Neural progenitor cell (in vitro differentiated cells): ENCODE measurements around the gene RIC3. TPM values are rescaled to one million over a fixed set of nuclear protein-coding genes. Genes with fewer than 3 reads are reported as not detected.

ENCODE experiments used
- DNase-seq: peaks from one replicate; pipeline ENCODE4 v3.0.0-alpha.2; 2016; ENCODE audit warnings: low spot score
- H2AFZ ChIP-seq: fragments of 200-600 bp; sonication (generic); replicated peaks from 2 replicates; pipeline ENCODE4 v1.6.1; 2016; ENCODE audit warnings: antibody characterized with exemption
- H3F3A ChIP-seq: fragments of 200-600 bp; sonication (generic); 2 replicates; pipeline ENCODE4 v1.6.1; 2016; ENCODE audit warnings: antibody characterized with exemption, low read depth
- H3K27ac ChIP-seq: fragments of 200-600 bp; sonication (generic); 2 replicates; pipeline ENCODE4 v1.5.1; 2016; ENCODE audit warnings: mild to moderate bottlenecking
- H3K27me3 ChIP-seq: fragments of 200-600 bp; sonication (generic); 2 replicates; pipeline ENCODE4 v1.6.1; 2016; ENCODE audit warnings: mild to moderate bottlenecking, moderate library complexity
- H3K36me3 ChIP-seq: fragments of 200-600 bp; sonication (generic); 2 replicates; pipeline ENCODE4 v1.5.1; 2016
- H3K4me1 ChIP-seq: fragments of 200-600 bp; sonication (generic); 2 replicates; pipeline ENCODE4 v1.6.1; 2016; ENCODE audit warnings: mixed run types
- H3K4me2 ChIP-seq: fragments of 200-600 bp; sonication (generic); 2 replicates; pipeline ENCODE4 v1.6.1; 2016
- H3K4me3 ChIP-seq: fragments of 200-600 bp; sonication (generic); 2 replicates; pipeline ENCODE4 v1.5.1; 2016
- H3K79me2 ChIP-seq: fragments of 200-600 bp; sonication (generic); 2 replicates; pipeline ENCODE4 v1.6.1; 2016; ENCODE audit warnings: low read depth
- H3K9ac ChIP-seq: fragments of 200-600 bp; sonication (generic); 2 replicates; pipeline ENCODE4 v1.6.1; 2016
- H3K9me3 ChIP-seq: fragments of 200-600 bp; sonication (generic); 2 replicates; pipeline ENCODE4 v1.5.1; 2016; ENCODE audit warnings: low read depth
- H4K20me1 ChIP-seq: fragments of 200-600 bp; sonication (generic); 2 replicates; pipeline ENCODE4 v1.6.1; 2016; ENCODE audit warnings: low read depth
- H3K27ac Mint-ChIP-seq: 3 replicates; pipeline ENCODE4 v1.8.0; 2021; ENCODE audit warnings: mixed read lengths
- H3K27me3 Mint-ChIP-seq: 2 replicates; pipeline ENCODE4 v1.8.0; 2022; ENCODE audit warnings: low read depth, mild to moderate bottlenecking, inconsistent platforms, moderate library complexity, mixed read lengths; ENCODE audit not compliant: insufficient read depth
- H3K36me3 Mint-ChIP-seq: 3 replicates; pipeline ENCODE4 v1.8.0; 2021; ENCODE audit warnings: mixed read lengths
- H3K4me1 Mint-ChIP-seq: 3 replicates; pipeline ENCODE4 v1.8.0; 2021; ENCODE audit warnings: mixed read lengths
- H3K4me3 Mint-ChIP-seq: 3 replicates; pipeline ENCODE4 v1.8.0; 2021; ENCODE audit warnings: mild to moderate bottlenecking, moderate library complexity, mixed read lengths
- H3K9me3 Mint-ChIP-seq: 3 replicates; pipeline ENCODE4 v1.8.0; 2020; ENCODE audit warnings: mixed read lengths
- EZH2 ChIP-seq: fragments of 200-600 bp; sonication (generic); IDR thresholded peaks from 2 replicates; pipeline ENCODE4 v1.6.1; 2017; ENCODE audit warnings: antibody characterized with exemption, mild to moderate bottlenecking, moderate library complexity
- EZH2phosphoT487 ChIP-seq: fragments of 200-600 bp; sonication (generic); IDR thresholded peaks from 2 replicates; pipeline ENCODE4 v1.6.1; 2017; ENCODE audit warnings: antibody characterized with exemption
- total RNA-seq: library from RNA; depleted of rRNA; stranded (reverse); fragments of >200 nt; gene quantifications from 2 replicates; pipeline ENCODE4 v1.2.3, GENCODE V29; 2015; ENCODE audit warnings: low replicate concordance
- TF ChIP-seq, protein P1 (sequence below): fragments of 200-600 bp; sonication (generic); IDR thresholded peaks from 2 replicates; pipeline ENCODE4 v1.5.1; 2017; ENCODE audit warnings: antibody characterized with exemption, mild to moderate bottlenecking

RIC3 gene
- total RNA-seq, 1 donor from 2014 or later = 33.7 TPM

- H3K4me1 ChIP-seq = peaks cover 14% of the 10 kb centered on the region
- Mint-ChIP-seq H3K4me1 (no peaks in the 10 kb centered on the region), H3K27me3 (peaks cover 3% of the 10 kb centered on the region), H3K4me3 (no peak overlapping the region), H3K27ac (no peak overlapping the region), H3K36me3 (no peaks in the 10 kb centered on the region), H3K9me3 (peaks cover 7% of the 10 kb centered on the region)
- H3K36me3 ChIP-seq = no peaks in the 10 kb centered on the region
- peaks cover 4% of the 10 kb centered on the region for H3K9me3 ChIP-seq
- no peak overlapping the region for H3K9ac ChIP-seq
- TF ChIP-seq, protein P1, sequence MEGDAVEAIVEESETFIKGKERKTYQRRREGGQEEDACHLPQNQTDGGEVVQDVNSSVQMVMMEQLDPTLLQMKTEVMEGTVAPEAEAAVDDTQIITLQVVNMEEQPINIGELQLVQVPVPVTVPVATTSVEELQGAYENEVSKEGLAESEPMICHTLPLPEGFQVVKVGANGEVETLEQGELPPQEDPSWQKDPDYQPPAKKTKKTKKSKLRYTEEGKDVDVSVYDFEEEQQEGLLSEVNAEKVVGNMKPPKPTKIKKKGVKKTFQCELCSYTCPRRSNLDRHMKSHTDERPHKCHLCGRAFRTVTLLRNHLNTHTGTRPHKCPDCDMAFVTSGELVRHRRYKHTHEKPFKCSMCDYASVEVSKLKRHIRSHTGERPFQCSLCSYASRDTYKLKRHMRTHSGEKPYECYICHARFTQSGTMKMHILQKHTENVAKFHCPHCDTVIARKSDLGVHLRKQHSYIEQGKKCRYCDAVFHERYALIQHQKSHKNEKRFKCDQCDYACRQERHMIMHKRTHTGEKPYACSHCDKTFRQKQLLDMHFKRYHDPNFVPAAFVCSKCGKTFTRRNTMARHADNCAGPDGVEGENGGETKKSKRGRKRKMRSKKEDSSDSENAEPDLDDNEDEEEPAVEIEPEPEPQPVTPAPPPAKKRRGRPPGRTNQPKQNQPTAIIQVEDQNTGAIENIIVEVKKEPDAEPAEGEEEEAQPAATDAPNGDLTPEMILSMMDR = no peak
- no peak for TF ChIP-seq EZH2
- TF ChIP-seq EZH2phosphoT487 = no peak
- H3K4me3 ChIP-seq = no peak overlapping the region
- H3K27ac ChIP-seq = no peak overlapping the region
- H2AFZ ChIP-seq = no peak overlapping the region
- no peak overlapping the region for H3K4me2 ChIP-seq
- H3K79me2 ChIP-seq = no peaks in the 10 kb centered on the region
- no peak for DNase-seq
- no peaks in the 10 kb centered on the region for H4K20me1 ChIP-seq
- peaks cover 9% of the 10 kb centered on the region for H3F3A ChIP-seq
- H3K27me3 ChIP-seq = no peaks in the 10 kb centered on the region
These were observed 14.3 kb upstream of the RIC3 start for GRCh38 chr11:8183111-8183510.

- no peaks in the 10 kb centered on the region for H3K36me3 ChIP-seq
- TF ChIP-seq EZH2phosphoT487 (no peak), EZH2 (no peak)
- TF ChIP-seq, protein P1 = peak; percentile 35
- H3F3A ChIP-seq = peaks cover 16% of the 10 kb centered on the region
- H2AFZ ChIP-seq = no peak overlapping the region
- H3K27ac ChIP-seq = no peak overlapping the region
- no peaks in the 10 kb centered on the region for H4K20me1 ChIP-seq
- peaks cover 16% of the 10 kb centered on the region for H3K4me1 ChIP-seq
- peaks cover 3% of the 10 kb centered on the region for H3K27me3 Mint-ChIP-seq
- H3K4me3 Mint-ChIP-seq = no peak overlapping the region
- H3K79me2 ChIP-seq = no peaks in the 10 kb centered on the region
- H3K9me3 Mint-ChIP-seq = peaks cover 5% of the 10 kb centered on the region
- H3K4me2 ChIP-seq = peak overlapping the region; percentile 13
- no peak overlapping the region for H3K4me3 ChIP-seq
- H3K27ac Mint-ChIP-seq = no peak overlapping the region
- no peaks in the 10 kb centered on the region for H3K36me3 Mint-ChIP-seq
- DNase-seq = peak; percentile 44
- no peak overlapping the region for H3K9ac ChIP-seq
- H3K9me3 ChIP-seq = peaks cover 4% of the 10 kb centered on the region
- H3K27me3 ChIP-seq = no peaks in the 10 kb centered on the region
- no peaks in the 10 kb centered on the region for H3K4me1 Mint-ChIP-seq
These were observed 11.6 kb upstream of the RIC3 start for GRCh38 chr11:8180469-8180868.

GRCh38 chr11:8178297-8178696 lies 9.5 kb upstream of the RIC3 start:
- peak overlapping the region; percentile 60 for H2AFZ ChIP-seq
- H3K79me2 ChIP-seq = no peaks in the 10 kb centered on the region
- H3K9ac ChIP-seq = no peak overlapping the region
- DNase-seq = peak; percentile 13
- H3K4me1 ChIP-seq = peaks cover 16% of the 10 kb centered on the region
- no peak overlapping the region for H3K4me2 ChIP-seq
- no peaks in the 10 kb centered on the region for H4K20me1 ChIP-seq
- H3K27me3 ChIP-seq = no peaks in the 10 kb centered on the region
- H3F3A ChIP-seq = peaks cover 16% of the 10 kb centered on the region
- H3K9me3 ChIP-seq = no peaks in the 10 kb centered on the region
- H3K27ac ChIP-seq = no peak overlapping the region
- H3K36me3 ChIP-seq = no peaks in the 10 kb centered on the region
- Mint-ChIP-seq H3K9me3 (no peaks in the 10 kb centered on the region), H3K4me1 (no peaks in the 10 kb centered on the region), H3K36me3 (no peaks in the 10 kb centered on the region), H3K4me3 (no peak overlapping the region), H3K27me3 (peaks cover 3% of the 10 kb centered on the region), H3K27ac (no peak overlapping the region)
- TF ChIP-seq EZH2phosphoT487 (no peak), EZH2 (no peak)
- TF ChIP-seq, protein P1 = no peak
- no peak overlapping the region for H3K4me3 ChIP-seq
